Neural crest cell (in vitro differentiated cells): Measurements from ENCODE around the gene TUSC7. TPM values are rescaled to one million over a fixed set of nuclear protein-coding genes. Genes with fewer than 3 reads are reported as not detected.

Source experiments
- DNase-seq: peaks from one replicate; pipeline ENCODE4 v3.0.0; 2021; ENCODE audit warnings: low read depth, mixed read lengths, low spot score
- H3K27ac Mint-ChIP-seq: one replicate; pipeline ENCODE4 v1.8.0; 2021; ENCODE audit warnings: mild to moderate bottlenecking, mixed read lengths; ENCODE audit not compliant: unreplicated experiment
- H3K27me3 Mint-ChIP-seq: 2 replicates; pipeline ENCODE4 v1.8.0; 2021; ENCODE audit warnings: low read depth, mild to moderate bottlenecking, mixed read lengths
- H3K36me3 Mint-ChIP-seq: 2 replicates; pipeline ENCODE4 v1.8.0; 2021; ENCODE audit warnings: low read depth, mild to moderate bottlenecking, mixed read lengths
- H3K4me1 Mint-ChIP-seq: 2 replicates; pipeline ENCODE4 v1.8.0; 2021; ENCODE audit warnings: mixed read lengths
- H3K4me3 Mint-ChIP-seq: one replicate; pipeline ENCODE4 v1.8.0; 2021; ENCODE audit warnings: mild to moderate bottlenecking, mixed read lengths
- H3K9me3 Mint-ChIP-seq: 2 replicates; pipeline ENCODE4 v1.8.0; 2021; ENCODE audit warnings: mixed read lengths
- CTCF ChIP-seq: fragments of 200-600 bp; sonication (generic); conservative IDR thresholded peaks from 2 replicates; pipeline ENCODE4 v1.5.0; 2021; ENCODE audit warnings: antibody characterized with exemption, mild to moderate bottlenecking
- total RNA-seq: library from RNA; stranded (reverse); gene quantifications from 2 replicates; pipeline ENCODE4 v1.2.1, GENCODE V29; 2021

The TUSC7 gene
- total RNA-seq, 1 donor from 2014 or later: not detected

DNA sequence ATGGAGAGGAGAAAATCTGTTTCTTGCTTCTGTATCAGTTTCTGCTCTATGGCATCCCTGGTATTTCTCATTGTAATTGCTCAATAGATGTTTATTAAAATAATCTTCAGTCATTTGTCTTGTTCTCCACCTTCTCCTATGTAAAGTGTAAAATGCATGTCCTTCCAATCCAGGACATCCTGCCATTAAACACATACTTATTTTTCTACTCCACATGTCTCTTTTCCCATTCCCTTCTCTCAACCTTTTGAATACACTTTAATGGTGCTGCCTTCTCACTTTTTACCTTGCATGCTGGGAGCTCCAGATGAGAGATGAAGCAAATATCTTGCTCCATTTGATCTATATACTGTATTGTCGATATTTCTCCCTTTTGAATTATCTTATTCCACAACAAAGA is 49.7 kb downstream of the TUSC7 start:
- no peak overlapping the region for H3K4me3 Mint-ChIP-seq

More for the DNA sequence above, 49.7 kb downstream of the TUSC7 start:
- Mint-ChIP-seq H3K27ac (no peak overlapping the region), H3K9me3 (no peaks in the 10 kb centered on the region), H3K27me3 (no peaks in the 10 kb centered on the region), H3K4me1 (peaks cover 22% of the 10 kb centered on the region), H3K36me3 (no peaks in the 10 kb centered on the region)
- TF ChIP-seq CTCF: no peak
- no peak for DNase-seq
